ENCODE measurements around the gene CNTRL.
"Not testable (repeated sequence)": the region's sequence is repeated elsewhere in the genome, so short reads cannot be mapped to it uniquely, and the experiment has no call there.

CNTRL gene

GRCh38 chr9:121069396-121069795, 5.4 kb upstream of the CNTRL start:
- DNase-seq (ENCODE audit: low spot score), result no peak

- no peak for DNase-seq (ENCODE audit: low spot score)
These were observed 3.4 kb upstream of the CNTRL start for GRCh38 chr9:121071370-121071755.

GRCh38 chr9:121071756-121072421, 2.9 kb upstream of the CNTRL start:
- DNase-seq (ENCODE audit: low spot score), result no peak

GRCh38 chr9:121073038-121073437, 1.7 kb upstream of the CNTRL start:
- DNase-seq (ENCODE audit: low spot score), result no peak

GRCh38 chr9:121075251-121076036, 689 bp downstream of the CNTRL start:
- DNase-seq (ENCODE audit: low spot score), result no peak

GRCh38 chr9:121082075-121082474, 7.3 kb downstream of the CNTRL start:
- no peak for DNase-seq (ENCODE audit: low spot score)

GRCh38 chr9:121085661-121086060, 10.9 kb downstream of the CNTRL start:
- DNase-seq (ENCODE audit: low spot score), result no peak

GRCh38 chr9:121088576-121088975, 13.8 kb downstream of the CNTRL start:
- no peak for DNase-seq (ENCODE audit: low spot score)

- DNase-seq (ENCODE audit: low spot score), result not testable (repeated sequence)
These were observed 16.0 kb downstream of the CNTRL start for GRCh38 chr9:121090743-121091142.

GRCh38 chr9:121095057-121095456, 20.3 kb downstream of the CNTRL start:
- no peak for DNase-seq (ENCODE audit: low spot score)

- no peak for DNase-seq (ENCODE audit: low spot score)
These were observed 23.9 kb downstream of the CNTRL start for GRCh38 chr9:121098567-121099198.

- not testable (repeated sequence) for DNase-seq (ENCODE audit: low spot score)
These were observed 29.3 kb downstream of the CNTRL start for GRCh38 chr9:121104054-121104453.

- DNase-seq (ENCODE audit: low spot score), result no peak
These were observed 30.8 kb downstream of the CNTRL start for GRCh38 chr9:121105531-121105930.

GRCh38 chr9:121107029-121107428, 32.3 kb downstream of the CNTRL start:
- no peak for DNase-seq (ENCODE audit: low spot score)

- no peak for DNase-seq (ENCODE audit: low spot score)
These were observed 33.1 kb downstream of the CNTRL start for GRCh38 chr9:121107881-121108280.

GRCh38 chr9:121115466-121115865, 40.7 kb downstream of the CNTRL start:
- DNase-seq (ENCODE audit: low spot score), result no peak

- DNase-seq (ENCODE audit: low spot score), result no peak
These were observed 43.5 kb downstream of the CNTRL start for GRCh38 chr9:121118266-121118665.

- DNase-seq (ENCODE audit: low spot score), result no peak
These were observed 45.6 kb downstream of the CNTRL start for GRCh38 chr9:121120386-121120785.

GRCh38 chr9:121121582-121122087, 46.9 kb downstream of the CNTRL start:
- peak; percentile 95 for DNase-seq (ENCODE audit: low spot score)

GRCh38 chr9:121122246-121123032, 47.7 kb downstream of the CNTRL start:
- DNase-seq (ENCODE audit: low spot score), result no peak

GRCh38 chr9:121123816-121124535, 49.2 kb downstream of the CNTRL start:
- DNase-seq (ENCODE audit: low spot score), result no peak
